SIG-M5 (cell line): ENCODE measurements around the gene PLAAT2.
"Not testable (repeated sequence)": the region's sequence is repeated elsewhere in the genome, so short reads cannot be mapped to it uniquely, and the experiment has no call there.

Experiments used
- DNase-seq: peaks from one replicate; lab custom pipeline; 2025; lab: John Stamatoyannopoulos, UW

Gene PLAAT2

GRCh38 chr11:63578882-63579281 is 15.7 kb upstream of the PLAAT2 start:
- DNase-seq: not testable (repeated sequence)

- no peak for DNase-seq
These were observed 11.8 kb upstream of the PLAAT2 start for GRCh38 chr11:63574856-63575602.

- DNase-seq: no peak
These were observed 11.0 kb upstream of the PLAAT2 start for GRCh38 chr11:63573881-63574855.

- no peak for DNase-seq
These were observed 9.0 kb upstream of the PLAAT2 start for GRCh38 chr11:63572026-63572688.

GRCh38 chr11:63569570-63569969 is 6.4 kb upstream of the PLAAT2 start:
- DNase-seq: no peak

- no peak for DNase-seq
These were observed 4.1 kb upstream of the PLAAT2 start for GRCh38 chr11:63567044-63567840.

- DNase-seq: no peak
These were observed 1.7 kb upstream of the PLAAT2 start for GRCh38 chr11:63564784-63565350.

GRCh38 chr11:63564056-63564774 is 1.0 kb upstream of the PLAAT2 start:
- no peak for DNase-seq

- DNase-seq: no peak
These were observed 2.5 kb downstream of the PLAAT2 start for GRCh38 chr11:63560506-63561180.

GRCh38 chr11:63558459-63559157 is 4.6 kb downstream of the PLAAT2 start:
- DNase-seq: no peak

GRCh38 chr11:63557570-63557969 is 5.6 kb downstream of the PLAAT2 start:
- no peak for DNase-seq

- DNase-seq: no peak
These were observed 6.7 kb downstream of the PLAAT2 start for GRCh38 chr11:63556404-63557013.

- no peak for DNase-seq
These were observed 8.3 kb downstream of the PLAAT2 start for GRCh38 chr11:63554877-63555223.

- DNase-seq: no peak
These were observed 9.4 kb downstream of the PLAAT2 start for GRCh38 chr11:63553759-63554158.

- no peak for DNase-seq
These were observed 10.3 kb downstream of the PLAAT2 start for GRCh38 chr11:63552921-63553320.

- no peak for DNase-seq
These were observed 11.3 kb downstream of the PLAAT2 start for GRCh38 chr11:63551889-63552266.

GRCh38 chr11:63551091-63551888 is 11.9 kb downstream of the PLAAT2 start:
- no peak for DNase-seq

- not testable (repeated sequence) for DNase-seq
These were observed 13.0 kb downstream of the PLAAT2 start for GRCh38 chr11:63550156-63550700.
